GM12892 (cell line): ENCODE data around the gene UGT3A1.

ENCODE experiments used
- DNase-seq: peaks from one replicate; pipeline ENCODE4 v3.0.0; 2011; ENCODE audit not compliant: insufficient read length
- FAIRE-seq: peaks from 2 replicates; lab custom pipeline; 2011; peaks lifted over from hg19 to GRCh38; lab: Jason Lieb, UNC
- POLR2A ChIP-seq: IDR thresholded peaks from 2 replicates; pipeline ENCODE4 v1.6.1; 2011; ENCODE audit warnings: low read depth, low read length, control low read depth
- POLR2AphosphoS5 ChIP-seq: IDR thresholded peaks from 2 replicates; pipeline ENCODE4 v1.6.1; 2011; ENCODE audit warnings: low read depth, low read length, control low read depth
- TAF1 ChIP-seq: IDR thresholded peaks from 2 replicates; pipeline ENCODE4 v1.6.1; 2011; ENCODE audit warnings: low read depth, mild to moderate bottlenecking, control low read depth, low read length, borderline replicate concordance

The UGT3A1 gene

DNA sequence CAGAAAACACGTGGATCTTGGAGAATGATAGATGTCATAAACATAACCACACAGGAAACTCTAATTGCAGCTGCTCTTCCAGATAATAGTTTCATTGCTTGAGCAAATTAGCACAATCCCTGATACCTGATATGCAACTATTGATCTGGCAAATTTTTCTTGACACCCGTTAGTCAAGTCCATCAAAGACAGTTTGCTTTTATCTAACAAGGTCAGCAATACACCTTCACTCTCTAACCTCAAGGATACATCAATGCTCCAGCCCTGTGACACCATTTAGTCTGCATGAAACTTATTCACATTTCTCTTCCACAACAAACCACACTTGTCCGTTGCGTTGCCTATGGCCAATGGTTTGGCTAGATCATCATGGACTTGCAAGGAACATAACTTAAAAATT is 16.6 kb downstream of the UGT3A1 start:
- TF ChIP-seq POLR2AphosphoS5 (no peak), POLR2A (no peak), TAF1 (no peak)
- FAIRE-seq (no peak), DNase-seq (no peak)

DNA sequence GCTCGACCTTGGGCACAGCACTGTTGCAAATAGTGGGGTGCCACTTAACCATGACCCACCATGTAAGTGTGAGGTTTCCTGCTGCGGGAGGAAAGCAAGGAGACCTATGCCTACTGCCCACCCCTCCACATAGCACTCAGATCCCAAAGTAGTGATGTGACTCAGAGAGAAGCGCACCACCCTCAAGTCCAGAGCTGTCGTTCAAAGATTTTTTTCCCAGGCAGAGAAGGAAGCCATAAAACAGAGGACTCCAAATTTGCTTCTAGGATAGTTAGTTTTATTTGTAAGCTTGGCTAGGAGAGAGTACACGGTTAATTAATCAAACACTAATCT is 19.3 kb downstream of the UGT3A1 start:
- DNase-seq (no peak), FAIRE-seq (no peak)
- no peak for TF ChIP-seq TAF1
- no peak for TF ChIP-seq POLR2AphosphoS5
- TF ChIP-seq POLR2A, result no peak

DNA sequence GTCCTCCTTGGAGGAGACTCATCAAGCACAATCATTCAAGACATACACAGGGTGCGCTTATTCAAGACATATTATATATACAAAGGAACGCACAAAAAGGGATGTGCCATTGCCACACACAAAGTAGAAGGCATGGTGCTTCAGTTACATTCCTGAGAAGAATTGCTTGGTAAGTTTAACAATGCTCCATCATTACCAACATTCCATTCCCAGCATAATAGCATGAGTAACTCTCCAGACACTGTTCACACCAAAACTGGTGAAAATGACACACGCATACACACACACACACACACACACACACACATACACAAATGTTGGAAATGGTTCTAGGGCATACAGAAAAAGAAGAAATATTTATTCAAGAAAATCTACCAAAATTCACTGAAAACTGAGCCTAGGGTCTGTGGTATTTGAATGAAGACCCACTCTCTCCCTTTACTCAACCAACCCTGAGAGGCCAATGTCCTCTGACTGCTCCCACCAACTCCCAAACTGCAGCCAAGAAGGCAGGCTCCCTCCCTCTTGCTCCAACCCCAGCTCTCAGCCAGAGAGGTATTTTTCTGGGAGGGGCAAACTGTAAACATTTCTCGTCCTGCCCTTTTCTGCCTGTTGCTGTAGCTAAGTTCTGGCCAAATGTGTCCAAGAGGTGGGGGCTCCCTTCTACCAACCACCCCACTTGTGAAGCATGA is 19.9 kb downstream of the UGT3A1 start:
- DNase-seq (no peak), FAIRE-seq (no peak)
- TF ChIP-seq POLR2A (no peak), POLR2AphosphoS5 (no peak), TAF1 (no peak)

DNA sequence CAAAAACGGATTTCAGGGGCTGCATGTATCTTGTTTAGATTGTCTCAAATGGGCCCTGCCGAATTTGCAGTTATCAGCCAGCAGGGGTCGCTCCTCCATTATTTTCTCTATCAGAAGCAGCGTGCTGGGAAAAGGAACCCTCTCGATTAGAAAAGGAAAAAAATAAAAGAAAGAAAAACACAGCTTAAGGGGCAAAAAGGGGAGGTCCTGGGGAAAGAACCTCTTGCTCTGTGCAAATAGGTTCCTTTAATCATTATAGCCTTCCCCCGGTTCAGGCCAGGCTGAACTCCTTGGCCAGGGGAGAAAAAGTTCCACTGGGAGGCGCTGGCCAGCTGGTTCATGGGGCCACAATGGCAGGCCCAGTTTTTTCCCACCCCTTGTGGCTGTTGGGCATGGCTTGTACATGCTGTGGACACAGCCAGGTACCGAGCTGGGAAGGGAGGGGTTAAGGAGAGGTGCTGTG is 27.8 kb downstream of the UGT3A1 start:
- TF ChIP-seq POLR2A, result no peak
- no peak for TF ChIP-seq TAF1
- no peak for TF ChIP-seq POLR2AphosphoS5
- no peak for FAIRE-seq
- no peak for DNase-seq

DNA sequence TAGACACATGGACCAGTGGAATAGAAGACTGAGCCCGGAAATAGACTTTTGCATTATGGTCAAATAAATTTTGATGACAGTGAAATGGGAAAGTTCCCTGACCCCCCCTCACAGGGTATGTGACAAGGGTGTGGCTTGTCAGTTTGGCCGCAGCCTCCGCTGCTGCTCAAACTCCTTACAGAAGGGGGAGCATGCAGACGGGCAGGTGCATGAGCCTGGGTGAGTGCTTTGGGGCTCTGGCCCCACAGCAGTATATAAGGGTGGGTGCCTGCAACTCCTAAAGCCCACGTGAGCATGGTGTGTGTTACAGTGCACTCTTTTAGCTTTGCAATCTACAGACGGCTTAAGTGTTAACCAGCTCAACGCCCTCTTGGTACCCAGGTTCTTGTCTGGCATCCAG is 30.9 kb downstream of the UGT3A1 start:
- DNase-seq, result no peak
- TF ChIP-seq TAF1 (no peak), POLR2AphosphoS5 (no peak), POLR2A (no peak)
- no peak for FAIRE-seq

DNA sequence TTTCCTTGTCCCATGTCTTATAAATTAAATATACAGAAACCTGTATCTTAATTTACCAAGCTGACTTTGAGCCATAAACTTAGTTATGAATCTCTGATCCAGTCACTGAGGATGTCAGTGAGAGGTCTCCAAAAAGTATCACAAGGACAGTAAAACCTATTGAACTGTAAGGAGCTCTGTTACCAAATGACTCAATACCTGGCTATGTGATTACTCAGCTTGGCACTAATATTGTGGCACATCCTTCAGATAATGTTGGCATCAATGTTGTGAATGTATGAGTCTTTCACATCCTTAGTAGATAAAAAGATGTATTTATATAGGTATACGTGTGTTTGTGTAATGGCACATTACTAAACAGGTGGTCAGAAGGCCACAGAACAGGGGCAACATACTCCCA is 34.8 kb downstream of the UGT3A1 start:
- FAIRE-seq (no peak), DNase-seq (no peak)
- no peak for TF ChIP-seq TAF1
- TF ChIP-seq POLR2AphosphoS5, result no peak
- TF ChIP-seq POLR2A, result no peak

DNA sequence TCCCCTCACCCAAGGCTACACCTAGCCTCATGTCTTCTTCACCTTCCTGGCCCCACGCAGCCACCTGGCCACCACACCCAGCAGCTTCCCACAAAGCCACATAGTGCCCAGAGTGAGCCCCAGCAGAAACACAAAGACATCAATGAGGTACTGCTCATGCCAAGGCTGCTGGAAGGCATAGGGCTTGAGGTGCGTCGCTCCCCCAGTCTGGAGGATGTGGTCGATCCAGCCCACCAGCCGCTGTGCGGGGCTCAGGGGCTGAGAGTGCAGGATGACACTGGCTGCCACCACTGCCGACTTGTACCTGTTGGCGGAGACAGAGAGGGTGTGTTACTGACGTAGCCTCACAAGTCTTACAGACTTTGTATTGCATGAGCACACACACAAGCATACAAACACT is 37.0 kb downstream of the UGT3A1 start:
- no peak for TF ChIP-seq POLR2A
- TF ChIP-seq POLR2AphosphoS5, result no peak
- no peak for TF ChIP-seq TAF1
- no peak for FAIRE-seq
- no peak for DNase-seq

DNA sequence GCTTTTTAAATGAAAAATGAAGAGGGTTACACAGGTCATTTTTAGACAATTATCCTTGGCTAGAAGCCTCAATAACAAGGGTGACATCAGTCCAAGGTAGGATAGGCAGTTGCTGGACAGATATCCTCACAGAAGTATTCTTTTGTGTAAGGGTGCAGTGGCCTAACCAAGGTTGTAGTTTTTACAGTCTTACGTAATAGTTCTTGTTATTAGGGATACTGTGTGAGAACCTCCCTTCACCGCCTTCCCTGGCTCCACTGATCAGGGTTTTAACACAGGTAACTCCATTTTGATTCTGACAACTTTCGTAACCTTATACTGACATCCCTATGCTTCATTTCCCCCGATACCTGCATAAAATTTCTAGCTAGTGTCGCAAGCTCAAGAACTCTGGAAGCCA is 44.1 kb downstream of the UGT3A1 start:
- FAIRE-seq (no peak), DNase-seq (no peak)
- TF ChIP-seq POLR2AphosphoS5, result no peak
- no peak for TF ChIP-seq POLR2A
- no peak for TF ChIP-seq TAF1

DNA sequence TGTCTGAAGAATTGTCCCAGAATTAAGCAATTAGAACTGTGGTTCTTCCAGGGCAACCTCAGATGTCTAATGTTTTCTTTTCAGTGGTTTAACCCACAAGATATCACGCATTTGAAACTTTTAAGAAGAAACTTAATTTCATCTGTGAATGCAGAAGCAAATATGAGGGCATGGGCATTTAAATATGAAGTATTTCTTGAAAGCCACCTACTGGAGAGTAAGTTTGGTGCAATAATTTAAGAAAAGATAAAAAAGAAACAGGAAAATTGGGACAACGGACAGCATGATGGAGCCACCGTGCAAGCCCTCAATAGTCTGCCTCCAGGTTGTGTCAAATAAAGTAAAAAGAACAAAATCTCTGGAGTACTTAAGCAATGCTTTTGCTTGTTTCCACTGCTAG is 51.6 kb downstream of the UGT3A1 start:
- DNase-seq, result no peak
- TF ChIP-seq TAF1 (no peak), POLR2A (no peak), POLR2AphosphoS5 (no peak)
- FAIRE-seq, result no peak

DNA sequence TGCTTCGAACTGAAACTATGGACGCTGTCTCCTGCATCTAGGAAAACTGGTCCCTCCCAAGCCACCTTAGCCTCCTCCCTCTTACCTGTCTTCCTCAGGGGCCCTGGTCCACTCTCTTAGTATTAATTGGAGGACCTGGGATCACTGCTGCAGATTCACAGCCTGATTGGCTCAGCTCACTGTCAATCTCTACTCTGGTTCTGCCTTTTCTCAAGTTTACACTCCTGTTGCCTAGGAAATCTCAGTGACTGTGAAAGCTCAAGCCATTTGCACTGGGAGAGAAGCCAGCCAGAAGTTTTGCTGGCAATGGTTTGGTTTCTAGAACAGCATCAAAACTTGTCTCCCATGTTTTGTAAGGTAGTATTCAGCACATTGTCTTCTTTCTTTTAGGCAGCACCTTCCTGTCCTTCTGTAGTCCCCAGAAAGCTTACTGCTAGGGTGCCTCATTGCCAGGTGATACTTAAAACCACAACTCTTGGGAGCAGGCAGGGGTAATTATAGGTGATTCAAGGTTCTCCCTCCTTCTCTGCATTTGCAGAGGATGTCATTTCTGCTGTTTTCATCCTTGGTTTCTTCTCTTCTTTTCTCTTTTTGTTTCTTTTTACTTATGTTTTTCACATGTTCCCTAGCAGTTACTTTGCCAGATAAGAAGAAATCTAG is 52.5 kb downstream of the UGT3A1 start, which contains the start of gene CAPSL:
Gene CAPSL (minus strand): TSS at position 55 of the 660 bp plus-strand sequence. CDS start 17,502 bp downstream, outside the sequence.
- DNase-seq (no peak), FAIRE-seq (no peak)

DNA sequence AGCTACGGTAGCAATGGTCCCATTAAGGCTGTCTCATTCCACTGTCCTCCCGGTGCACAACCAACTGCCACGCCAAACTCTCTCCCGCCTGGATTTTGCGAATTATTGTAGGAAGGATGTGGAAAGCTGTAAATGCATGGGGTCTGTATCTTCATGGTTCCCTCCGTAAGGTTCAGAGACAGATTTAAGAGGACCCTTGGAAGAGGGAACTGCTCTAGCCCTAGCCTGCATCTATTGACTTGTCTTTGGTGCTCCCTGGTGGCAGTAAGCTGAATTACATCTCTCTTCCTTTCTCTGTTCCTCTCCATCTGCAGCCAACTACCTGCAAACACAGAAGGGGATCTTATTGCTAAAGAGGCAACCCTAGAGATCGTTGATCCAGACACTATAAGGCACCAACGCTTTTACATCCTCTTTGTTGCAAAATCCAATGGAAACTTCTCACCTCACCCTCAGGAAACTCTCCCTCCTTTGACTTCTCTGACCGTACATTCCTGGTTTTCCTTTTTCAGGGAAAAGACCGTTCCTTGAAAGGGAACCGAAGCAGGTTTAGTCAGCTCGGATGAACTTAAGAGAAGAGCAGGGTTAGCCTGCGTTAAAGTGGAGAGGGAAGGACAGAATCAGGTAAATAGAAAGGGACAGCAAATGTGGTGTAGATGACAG is 64.7 kb downstream of the UGT3A1 start:
- FAIRE-seq, result peak; percentile 93
- no peak for DNase-seq
- TF ChIP-seq TAF1, result no peak
- TF ChIP-seq POLR2A, result no peak
- no peak for TF ChIP-seq POLR2AphosphoS5

More for the DNA sequence above, 52.5 kb downstream of the UGT3A1 start, which contains the start of gene CAPSL:
- TF ChIP-seq TAF1, result no peak
- no peak for TF ChIP-seq POLR2AphosphoS5
- TF ChIP-seq POLR2A, result no peak
